Stomach (tissue), 4 donors: ENCODE measurements around the gene RPL13.

Experiments
- POLR2A ChIP-seq, 4 donors: fragments of 450-650 bp; IDR thresholded peaks; one replicate each; pipeline ENCODE4 v1.6.1; 2016; ENCODE audit warnings: antibody characterized with exemption in 4 of 4, control low read depth in 2 of 4, mild to moderate bottlenecking in 1 of 4, moderate library complexity in 1 of 4
- TF ChIP-seq, protein P1 (sequence below), 7 experiments: fragments of 450-650 bp in 4 of 7; fragments of 200-600 bp in 3 of 7; sonication (generic) in 3 of 7; IDR thresholded peaks; one replicate each; pipeline ENCODE4 v1.5.1; 2016 to 2019; ENCODE audit warnings: antibody characterized with exemption in 7 of 7, control low read depth in 2 of 7, mild to moderate bottlenecking in 1 of 7

DNA sequence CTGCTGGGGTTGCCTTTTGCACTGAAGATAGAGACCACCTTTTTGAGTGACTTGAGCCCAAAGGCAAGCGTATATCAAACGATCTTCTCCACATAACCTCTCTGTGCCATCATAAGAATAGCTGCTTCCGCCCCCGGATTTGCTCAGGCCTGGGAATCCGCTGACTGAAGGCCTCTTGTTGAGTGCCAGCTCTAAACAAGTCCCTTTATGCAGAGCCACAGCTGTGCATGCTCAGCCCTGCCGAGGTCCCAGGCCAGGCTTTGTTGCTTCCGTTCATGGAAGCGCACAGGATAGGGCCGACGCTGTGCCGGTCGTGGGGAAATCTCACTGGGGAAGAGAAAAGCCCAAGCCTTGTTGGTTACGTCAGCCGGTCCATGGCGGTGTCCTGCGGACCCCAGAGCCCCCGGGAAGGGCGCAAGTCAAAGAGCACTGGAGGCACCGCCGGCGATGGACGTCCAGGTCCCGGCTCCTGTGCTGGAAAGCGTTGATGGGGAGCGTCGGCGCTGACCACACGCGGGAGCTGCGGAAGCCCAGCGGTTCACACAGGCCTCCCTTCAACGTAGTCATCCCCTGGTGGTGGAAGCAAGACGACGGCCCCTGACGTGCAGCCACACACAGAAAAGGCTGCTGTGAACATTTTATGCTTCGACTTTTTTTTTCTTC, 23.5 kb upstream of the RPL13 start:
- TF ChIP-seq POLR2A (IDR thresholded peaks at IDR 0.05) = no peak
- TF ChIP-seq, protein P1, sequence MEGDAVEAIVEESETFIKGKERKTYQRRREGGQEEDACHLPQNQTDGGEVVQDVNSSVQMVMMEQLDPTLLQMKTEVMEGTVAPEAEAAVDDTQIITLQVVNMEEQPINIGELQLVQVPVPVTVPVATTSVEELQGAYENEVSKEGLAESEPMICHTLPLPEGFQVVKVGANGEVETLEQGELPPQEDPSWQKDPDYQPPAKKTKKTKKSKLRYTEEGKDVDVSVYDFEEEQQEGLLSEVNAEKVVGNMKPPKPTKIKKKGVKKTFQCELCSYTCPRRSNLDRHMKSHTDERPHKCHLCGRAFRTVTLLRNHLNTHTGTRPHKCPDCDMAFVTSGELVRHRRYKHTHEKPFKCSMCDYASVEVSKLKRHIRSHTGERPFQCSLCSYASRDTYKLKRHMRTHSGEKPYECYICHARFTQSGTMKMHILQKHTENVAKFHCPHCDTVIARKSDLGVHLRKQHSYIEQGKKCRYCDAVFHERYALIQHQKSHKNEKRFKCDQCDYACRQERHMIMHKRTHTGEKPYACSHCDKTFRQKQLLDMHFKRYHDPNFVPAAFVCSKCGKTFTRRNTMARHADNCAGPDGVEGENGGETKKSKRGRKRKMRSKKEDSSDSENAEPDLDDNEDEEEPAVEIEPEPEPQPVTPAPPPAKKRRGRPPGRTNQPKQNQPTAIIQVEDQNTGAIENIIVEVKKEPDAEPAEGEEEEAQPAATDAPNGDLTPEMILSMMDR (IDR thresholded peaks at IDR 0.05) = no peak
